Type B pancreatic cell (in vitro differentiated cells): ENCODE data around the gene LNP1. TPM values are rescaled to one million over a fixed set of nuclear protein-coding genes. Genes with fewer than 3 reads are reported as not detected.

ENCODE experiments used
- DNase-seq: peaks from one replicate; pipeline ENCODE4 v3.0.0; 2021; ENCODE audit warnings: mixed read lengths; ENCODE audit not compliant: unreplicated experiment; ENCODE audit errors: extremely low spot score
- H3K27ac Mint-ChIP-seq: 2 replicates; pipeline ENCODE4 v1.8.0; 2021; ENCODE audit warnings: mild to moderate bottlenecking, mixed read lengths
- H3K27me3 Mint-ChIP-seq: 2 replicates; pipeline ENCODE4 v1.8.0; 2021; ENCODE audit warnings: mixed read lengths
- H3K36me3 Mint-ChIP-seq: 2 replicates; pipeline ENCODE4 v1.8.0; 2021; ENCODE audit warnings: mixed read lengths
- H3K4me1 Mint-ChIP-seq: one replicate; pipeline ENCODE4 v1.8.0; 2021; ENCODE audit warnings: mixed read lengths; ENCODE audit not compliant: unreplicated experiment
- H3K4me3 Mint-ChIP-seq: 2 replicates; pipeline ENCODE4 v1.8.0; 2021; ENCODE audit warnings: mild to moderate bottlenecking, mixed read lengths
- H3K9me3 Mint-ChIP-seq: 2 replicates; pipeline ENCODE4 v1.8.0; 2021; ENCODE audit warnings: mixed read lengths
- CTCF ChIP-seq: fragments of 200-600 bp; sonication (generic); conservative IDR thresholded peaks from 2 replicates; pipeline ENCODE4 v1.5.0; 2021; ENCODE audit warnings: antibody characterized with exemption, mild to moderate bottlenecking
- total RNA-seq: library from RNA; stranded (reverse); gene quantifications from 2 replicates; pipeline ENCODE4 v1.2.1, GENCODE V29; 2021; ENCODE audit warnings: low replicate concordance

LNP1 gene
- total RNA-seq, 1 donor from 2014 or later: 6.2 TPM

- Mint-ChIP-seq H3K27me3 (no peaks in the 10 kb centered on the region), H3K9me3 (no peaks in the 10 kb centered on the region)
- DNase-seq: no peak
Measured at GRCh38 chr3:100389025-100389424, 12.3 kb upstream of the LNP1 start.

DNA sequence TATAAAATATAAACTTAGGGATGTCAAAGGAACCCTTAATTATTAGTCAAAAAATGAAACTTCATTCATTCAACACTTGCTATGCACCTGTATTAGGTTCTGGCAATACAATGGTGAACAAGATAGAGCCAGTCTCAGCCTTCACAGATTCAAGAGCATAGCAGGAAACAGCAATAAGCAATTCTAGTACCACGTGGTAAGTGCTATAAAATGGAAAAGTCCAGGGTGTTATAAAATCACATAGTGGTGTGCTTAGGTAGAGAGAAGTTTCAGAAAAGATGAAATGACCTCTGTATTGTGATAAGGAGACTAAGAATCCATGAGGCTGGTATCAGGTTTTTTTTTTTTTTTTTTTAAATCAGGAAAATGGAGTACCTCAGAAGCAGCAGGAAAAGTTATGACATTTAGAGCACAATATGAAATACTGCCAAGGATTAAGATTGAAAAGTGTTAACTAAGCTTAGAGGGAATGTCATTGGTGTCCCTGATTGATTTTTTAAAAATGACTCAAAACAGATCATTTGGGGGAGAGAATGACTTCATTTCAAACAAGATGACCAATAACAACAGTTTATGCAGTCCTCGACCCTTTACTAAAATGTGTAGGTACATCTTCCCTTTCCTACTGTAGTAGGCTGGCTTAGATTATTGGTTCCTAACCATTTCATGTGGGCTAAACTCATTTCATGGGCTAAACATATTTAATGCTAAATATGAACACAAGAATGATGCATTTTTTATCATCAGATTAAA is 5.5 kb upstream of the LNP1 start:
- Mint-ChIP-seq H3K36me3 (peaks cover 7% of the 10 kb centered on the region), H3K4me3 (no peak overlapping the region), H3K9me3 (no peaks in the 10 kb centered on the region), H3K27me3 (no peaks in the 10 kb centered on the region), H3K4me1 (peaks cover 13% of the 10 kb centered on the region), H3K27ac (no peak overlapping the region)
- no peak for TF ChIP-seq CTCF
- DNase-seq: no peak

More at GRCh38 chr3:100389025-100389424, 12.3 kb upstream of the LNP1 start:
- peaks cover 5% of the 10 kb centered on the region for H3K4me1 Mint-ChIP-seq
- TF ChIP-seq CTCF: no peak
- H3K36me3 Mint-ChIP-seq: peaks cover 17% of the 10 kb centered on the region
- H3K27ac Mint-ChIP-seq: no peak overlapping the region
- no peak overlapping the region for H3K4me3 Mint-ChIP-seq

DNA sequence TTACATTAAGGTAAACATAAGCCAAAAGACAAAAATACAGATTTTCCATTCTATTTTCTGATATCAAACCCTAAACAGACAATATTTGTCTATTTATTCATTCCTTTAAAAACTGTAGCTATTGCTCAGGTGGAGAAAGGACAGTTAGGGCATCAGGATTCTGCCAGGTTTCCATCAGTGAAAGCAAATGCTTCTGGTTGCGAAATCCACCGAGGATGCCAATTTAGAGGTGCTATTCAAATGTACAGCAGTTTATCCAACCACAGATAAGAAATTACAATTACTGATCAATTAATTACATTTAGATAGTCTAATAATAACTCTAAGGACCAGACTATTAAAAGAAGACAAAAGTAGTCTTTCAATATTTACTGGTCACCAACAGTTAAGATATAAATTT is 4.4 kb upstream of the LNP1 start:
- H3K9me3 Mint-ChIP-seq: no peaks in the 10 kb centered on the region
- no peak overlapping the region for H3K27ac Mint-ChIP-seq
- peak overlapping the region; percentile 36 for H3K4me3 Mint-ChIP-seq
- DNase-seq: no peak
- no peak for TF ChIP-seq CTCF
- H3K4me1 Mint-ChIP-seq: peaks cover 13% of the 10 kb centered on the region
- H3K27me3 Mint-ChIP-seq: no peaks in the 10 kb centered on the region
- peaks cover 6% of the 10 kb centered on the region for H3K36me3 Mint-ChIP-seq

DNA sequence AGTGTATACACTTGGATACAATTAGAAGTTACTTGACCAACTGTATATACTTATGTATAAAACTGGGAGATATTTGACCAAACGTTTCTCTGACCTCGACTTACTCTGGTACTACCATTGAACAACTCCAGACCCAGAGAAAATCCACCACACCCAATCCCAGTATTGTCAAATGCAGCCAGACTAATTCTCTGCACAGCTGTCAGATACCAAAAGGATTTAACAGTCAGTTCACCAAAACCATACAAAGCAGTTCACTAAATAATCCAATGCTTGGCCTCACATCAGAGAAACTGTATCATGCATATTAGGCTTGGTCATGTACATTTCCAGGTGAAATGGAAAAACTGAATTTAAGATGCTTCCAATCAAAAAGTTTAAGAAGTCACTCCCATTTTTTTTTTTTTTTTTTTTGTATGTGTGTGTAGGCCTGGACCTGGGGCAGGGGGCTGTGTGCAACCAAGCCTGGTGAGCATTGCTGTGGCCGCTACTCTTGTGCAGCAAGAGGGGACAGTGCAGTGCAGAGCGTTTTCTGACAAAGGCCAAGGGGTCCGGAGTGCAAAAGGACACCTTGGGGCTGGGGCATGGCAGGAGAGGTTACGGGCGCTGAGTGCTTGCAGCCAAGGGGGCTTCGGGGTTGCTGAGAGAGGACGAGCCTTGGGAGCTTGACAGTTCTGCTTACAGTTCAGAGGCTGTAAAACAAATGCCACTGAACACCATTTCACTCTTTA is 1.8 kb upstream of the LNP1 start:
- H3K9me3 Mint-ChIP-seq: no peaks in the 10 kb centered on the region
- H3K27me3 Mint-ChIP-seq: no peaks in the 10 kb centered on the region
- DNase-seq: no peak
- H3K36me3 Mint-ChIP-seq: peaks cover 4% of the 10 kb centered on the region
- peaks cover 19% of the 10 kb centered on the region for H3K4me1 Mint-ChIP-seq
- H3K4me3 Mint-ChIP-seq: peak overlapping the region; percentile 95
- peak overlapping the region; percentile 83 for H3K27ac Mint-ChIP-seq
- TF ChIP-seq CTCF: no peak

DNA sequence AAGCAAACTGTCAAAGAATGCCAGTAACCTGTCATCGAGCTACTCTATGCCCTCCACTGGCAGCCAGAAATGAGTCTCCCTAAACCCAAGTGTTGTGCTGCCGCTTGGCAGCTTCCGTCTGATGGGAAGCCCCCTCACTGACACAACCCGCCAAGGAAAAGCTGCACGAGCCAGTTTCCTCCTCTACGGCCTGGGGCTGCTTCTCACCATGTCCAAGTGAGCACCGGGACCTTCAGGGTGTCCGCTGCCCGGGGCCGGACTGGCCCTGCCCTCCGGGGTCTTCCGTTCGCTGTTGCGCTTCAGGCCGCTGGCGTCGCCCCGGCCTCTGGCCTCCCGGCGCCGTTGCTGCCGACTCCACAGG is 940 bp upstream of the LNP1 start:
- Mint-ChIP-seq H3K36me3 (peaks cover 6% of the 10 kb centered on the region), H3K27ac (peak overlapping the region; percentile 83), H3K4me3 (peak overlapping the region; percentile 95), H3K27me3 (no peaks in the 10 kb centered on the region), H3K4me1 (peaks cover 19% of the 10 kb centered on the region), H3K9me3 (no peaks in the 10 kb centered on the region)
- no peak for TF ChIP-seq CTCF
- DNase-seq: peak; percentile 72
